Lung (tissue), 12 donors: ENCODE results near the gene MTFR1L. TPM values are rescaled to one million over a fixed set of nuclear protein-coding genes. Genes with fewer than 3 reads are reported as not detected.

ENCODE experiments used
- ATAC-seq: fragments of 200-7000 bp; cut with Tn5 transposase; one replicate; pipeline ENCODE4 v1.9.1; 2020; ENCODE audit warnings: moderate number of reproducible peaks; ENCODE audit not compliant: insufficient read depth, low FRiP score
- DNase-seq, 3 donors: peaks; one replicate each; pipeline ENCODE4 v3.0.0-alpha.2; 2013 to 2017
- H3K27ac ChIP-seq, 2 donors: one replicate each; pipeline ENCODE4 v1.5.1; 2013; ENCODE audit warnings: mild to moderate bottlenecking in 2 of 2, moderate library complexity in 2 of 2, control low read depth in 1 of 2, inconsistent platforms in 1 of 2, low read depth in 1 of 2, low read length in 1 of 2
- H3K27me3 ChIP-seq, 3 donors: one replicate each; pipeline ENCODE4 v1.5.1; 2013; ENCODE audit warnings: low read length in 2 of 3; ENCODE audit not compliant: control insufficient read depth in 3 of 3, insufficient read depth in 3 of 3
- H3K36me3 ChIP-seq, 4 donors: one replicate each; pipeline ENCODE4 v1.5.1; 2013; ENCODE audit warnings: low read length in 4 of 4, mild to moderate bottlenecking in 1 of 4, moderate library complexity in 1 of 4; ENCODE audit not compliant: control insufficient read depth in 4 of 4, insufficient read depth in 4 of 4
- H3K4me1 ChIP-seq, 5 donors: one replicate each; pipeline ENCODE4 v1.5.1; 2013; ENCODE audit warnings: low read length in 5 of 5, mild to moderate bottlenecking in 2 of 5, moderate library complexity in 1 of 5; ENCODE audit not compliant: control insufficient read depth in 5 of 5, insufficient read depth in 5 of 5
- H3K4me3 ChIP-seq: one replicate; pipeline ENCODE4 v1.5.1; 2013; ENCODE audit warnings: mild to moderate bottlenecking, control low read depth, moderate library complexity
- H3K9ac ChIP-seq, 2 donors: one replicate each; pipeline ENCODE4 v1.5.1; 2013; ENCODE audit warnings: low read length in 2 of 2, control low read depth in 1 of 2; ENCODE audit not compliant: insufficient read depth in 1 of 2
- H3K9me3 ChIP-seq, 4 donors: one replicate each; pipeline ENCODE4 v1.5.1; 2013; ENCODE audit warnings: low read length in 3 of 4, mild to moderate bottlenecking in 1 of 4, moderate library complexity in 1 of 4; ENCODE audit not compliant: control insufficient read depth in 4 of 4, insufficient read depth in 3 of 4
- WGBS, 2 donors: extraction: QIAGEN DNeasy Blood & Tissue Kit; methylation state at CpG; one replicate each; pipeline ENCODE4 v1.1.7; 2013; 5-methylcytosine and 5-hydroxymethylcytosine counted together
- polyA plus RNA-seq, 2 donors: library from polyadenylated mRNA; stranded (reverse); fragments of 200-250 nt; gene quantifications; one replicate each; pipeline ENCODE4 v1.2.1, GENCODE V29; 2013
- total RNA-seq, 2 donors: library from RNA; depleted of rRNA in 1 of 2; stranded (reverse); fragments of >200 nt in 1 of 2; gene quantifications; one replicate each; pipeline ENCODE4 v1.2.1, GENCODE V29; 2014 to 2021
- TF ChIP-seq, protein P1 (sequence below): IDR thresholded peaks from 2 replicates; pipeline ENCODE4 v1.5.1; 2012; ENCODE audit warnings: mild to moderate bottlenecking; ENCODE audit errors: control extremely low read depth, extremely low read depth
- donor health status: control.
- donor health status: control.
- donor health status: Bipolar disorder and iron deficiency.
- donor health status: healthy.
- donor health status: DM: yes; HTN: yes; CAD: no.

The MTFR1L gene
- total and polyA plus RNA-seq, 4 donors: 35.4 to 43.6 (median 38.4) TPM

- no peak for DNase-seq
- peaks cover 0 to 14% (median 2%) of the 10 kb centered on the region in 5 donors for H3K4me1 ChIP-seq
- WGBS, 2 donors: 67 to 72% methylated on average over 22 of the region's 22 CpGs
- no peaks in the 10 kb centered on the region for H3K9me3 ChIP-seq
- ATAC-seq: peak; percentile 32
- H3K27me3 ChIP-seq: no peaks in the 10 kb centered on the region
- no peak overlapping the region for H3K9ac ChIP-seq
- H3K4me3 ChIP-seq: no peak overlapping the region
- TF ChIP-seq, protein P1, sequence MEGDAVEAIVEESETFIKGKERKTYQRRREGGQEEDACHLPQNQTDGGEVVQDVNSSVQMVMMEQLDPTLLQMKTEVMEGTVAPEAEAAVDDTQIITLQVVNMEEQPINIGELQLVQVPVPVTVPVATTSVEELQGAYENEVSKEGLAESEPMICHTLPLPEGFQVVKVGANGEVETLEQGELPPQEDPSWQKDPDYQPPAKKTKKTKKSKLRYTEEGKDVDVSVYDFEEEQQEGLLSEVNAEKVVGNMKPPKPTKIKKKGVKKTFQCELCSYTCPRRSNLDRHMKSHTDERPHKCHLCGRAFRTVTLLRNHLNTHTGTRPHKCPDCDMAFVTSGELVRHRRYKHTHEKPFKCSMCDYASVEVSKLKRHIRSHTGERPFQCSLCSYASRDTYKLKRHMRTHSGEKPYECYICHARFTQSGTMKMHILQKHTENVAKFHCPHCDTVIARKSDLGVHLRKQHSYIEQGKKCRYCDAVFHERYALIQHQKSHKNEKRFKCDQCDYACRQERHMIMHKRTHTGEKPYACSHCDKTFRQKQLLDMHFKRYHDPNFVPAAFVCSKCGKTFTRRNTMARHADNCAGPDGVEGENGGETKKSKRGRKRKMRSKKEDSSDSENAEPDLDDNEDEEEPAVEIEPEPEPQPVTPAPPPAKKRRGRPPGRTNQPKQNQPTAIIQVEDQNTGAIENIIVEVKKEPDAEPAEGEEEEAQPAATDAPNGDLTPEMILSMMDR: no peak
- H3K27ac ChIP-seq: peak overlapping the region in 1 of 2 donors; percentile 53
- H3K36me3 ChIP-seq: no peaks in the 10 kb centered on the region
Measured at GRCh38 chr1:25795946-25796810, 23.6 kb upstream of the MTFR1L start.

DNA sequence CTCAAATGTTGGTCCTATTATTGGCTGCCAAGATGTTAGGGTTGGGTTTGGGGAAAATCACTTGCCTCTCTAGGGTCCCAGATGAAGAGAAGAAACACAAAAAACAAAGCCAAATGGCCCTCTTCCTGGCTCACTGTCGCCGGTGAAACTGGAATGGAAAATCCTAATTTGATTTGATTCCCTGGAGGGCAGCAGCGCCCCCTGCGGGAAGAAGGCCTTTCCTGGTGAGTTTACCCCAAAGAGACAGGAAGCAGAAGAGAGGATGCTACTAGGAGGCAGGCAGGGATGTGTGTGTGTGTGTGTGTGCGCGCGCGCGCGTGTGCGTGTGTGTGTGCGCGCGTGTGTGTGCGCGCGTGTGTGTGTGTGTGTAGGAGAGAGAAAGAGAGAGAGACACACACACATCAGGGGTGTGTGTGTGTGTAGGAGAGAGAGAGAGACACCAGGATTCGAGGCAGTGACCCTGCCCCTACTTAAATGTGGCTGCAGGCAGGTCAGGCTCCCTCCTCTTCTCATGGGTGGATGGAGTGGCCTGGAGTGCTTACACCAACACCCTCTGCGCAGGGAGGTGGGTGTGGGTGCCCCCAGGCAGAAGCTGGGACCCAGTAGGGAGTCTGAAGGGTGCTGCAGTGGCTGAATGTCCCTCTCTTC, 22.8 kb upstream of the MTFR1L start:
- H3K4me1 ChIP-seq: peaks cover 0 to 14% (median 2%) of the 10 kb centered on the region in 5 donors
- ATAC-seq: peak; percentile 36
- TF ChIP-seq, protein P1: peak; percentile 85

DNA sequence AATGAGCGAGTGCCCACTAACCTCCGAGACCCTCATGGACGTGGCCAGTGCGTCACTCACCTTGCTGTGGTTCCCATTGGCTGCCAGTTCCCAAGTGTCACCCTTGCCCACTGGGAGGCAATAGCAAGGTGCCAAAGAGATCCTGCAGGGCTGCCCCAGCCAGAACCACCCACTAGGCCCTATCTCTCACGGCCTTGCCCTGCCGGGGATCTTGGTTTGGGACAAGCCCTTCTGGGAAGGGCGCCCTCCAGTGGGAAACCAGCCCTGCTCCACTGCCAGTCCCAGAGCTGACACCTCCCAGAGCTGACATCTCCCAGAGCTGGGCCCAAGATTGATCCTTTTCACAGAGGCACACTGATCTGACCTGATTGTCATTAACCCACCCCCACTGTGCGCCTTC, 21.8 kb upstream of the MTFR1L start:
- DNase-seq: no peak
- WGBS, 2 donors: 74 to 82% methylated on average over 8 of the region's 8 CpGs
- Histone ChIP-seq H3K27me3 (no peaks in the 10 kb centered on the region), H3K4me3 (no peak overlapping the region), H3K36me3 (no peaks in the 10 kb centered on the region), H3K4me1 (peaks cover 0 to 17% (median 2%) of the 10 kb centered on the region in 5 donors), H3K9me3 (no peaks in the 10 kb centered on the region), H3K27ac (no peak overlapping the region), H3K9ac (no peak overlapping the region)
- TF ChIP-seq, protein P1: peak; percentile 3
- no peak for ATAC-seq

More for the DNA sequence above, 22.8 kb upstream of the MTFR1L start:
- 3 to 5% methylated on average over 18 to 19 of the region's 19 CpGs for WGBS, 2 donors
- peak; percentile 78 to 85 (median 82) for DNase-seq
- H3K4me3 ChIP-seq: no peak overlapping the region
- H3K27me3 ChIP-seq: no peaks in the 10 kb centered on the region
- peak overlapping the region in 1 of 2 donors; percentile 53 for H3K27ac ChIP-seq
- H3K36me3 ChIP-seq: no peaks in the 10 kb centered on the region
- H3K9ac ChIP-seq: no peak overlapping the region
- H3K9me3 ChIP-seq: no peaks in the 10 kb centered on the region
